SJCRH30 (cell line): ENCODE measurements around the gene ALDH1B1. TPM values are rescaled to one million over a fixed set of nuclear protein-coding genes. Genes with fewer than 3 reads are reported as not detected.

Experiments
- DNase-seq, 2 experiments: peaks; one replicate each; pipeline ENCODE4 v3.0.0-alpha.2; 2015 to 2020
- H3K27ac ChIP-seq: fragments of 250-450 bp; sonication (Bioruptor Pico); 2 replicates; pipeline ENCODE4 v1.5.1; 2020; ENCODE audit warnings: mild to moderate bottlenecking, moderate library complexity
- H3K27me3 ChIP-seq: fragments of 250-450 bp; sonication (Bioruptor Pico); 2 replicates; pipeline ENCODE4 v1.5.1; 2020; ENCODE audit warnings: mild to moderate bottlenecking, moderate library complexity
- H3K36me3 ChIP-seq: fragments of 250-450 bp; sonication (Bioruptor Pico); 2 replicates; pipeline ENCODE4 v1.5.1; 2020; ENCODE audit warnings: mild to moderate bottlenecking, moderate library complexity
- H3K4me1 ChIP-seq: fragments of 250-450 bp; sonication (Bioruptor Pico); 2 replicates; pipeline ENCODE4 v1.5.1; 2020; ENCODE audit warnings: mild to moderate bottlenecking, moderate library complexity
- H3K4me3 ChIP-seq: fragments of 250-450 bp; sonication (Bioruptor Pico); 2 replicates; pipeline ENCODE4 v1.5.1; 2020; ENCODE audit warnings: mild to moderate bottlenecking, moderate library complexity
- H3K9me3 ChIP-seq: fragments of 250-450 bp; sonication (Bioruptor Pico); replicated peaks from 2 replicates; pipeline ENCODE4 v1.5.1; 2020; ENCODE audit warnings: mild to moderate bottlenecking, moderate library complexity
- total RNA-seq: library from RNA; depleted of rRNA; stranded (reverse); fragments of >200 nt; shearing (Covaris generic); gene quantifications from 2 replicates; pipeline ENCODE4 v1.2.3, GENCODE V29; 2014

ALDH1B1 gene
- total RNA-seq, 1 experiment from 2014 or later = 80.3 TPM

GRCh38 chr9:38424918-38425317 lies 32.4 kb downstream of the ALDH1B1 start:
- Histone ChIP-seq H3K27me3 (no peaks in the 10 kb centered on the region), H3K27ac (no peak overlapping the region)

GRCh38 chr9:38428062-38428461 lies 35.6 kb downstream of the ALDH1B1 start:
- no peaks in the 10 kb centered on the region for H3K36me3 ChIP-seq
- no peaks in the 10 kb centered on the region for H3K27me3 ChIP-seq
- no peak for DNase-seq
- H3K4me3 ChIP-seq = no peak overlapping the region
- no peak overlapping the region for H3K27ac ChIP-seq
- H3K4me1 ChIP-seq = no peaks in the 10 kb centered on the region
- H3K9me3 ChIP-seq = no peaks in the 10 kb centered on the region

More at GRCh38 chr9:38424918-38425317, 32.4 kb downstream of the ALDH1B1 start:
- Histone ChIP-seq H3K4me1 (peaks cover 7% of the 10 kb centered on the region; the same call in 1 of the 2 replicates), H3K9me3 (no peaks in the 10 kb centered on the region), H3K4me3 (peak overlapping the region; percentile 70), H3K36me3 (no peaks in the 10 kb centered on the region)
- no peak for DNase-seq

GRCh38 chr9:38431116-38431515 lies 38.6 kb downstream of the ALDH1B1 start:
- DNase-seq = no peak
- Histone ChIP-seq H3K4me3 (no peak overlapping the region), H3K27me3 (no peaks in the 10 kb centered on the region), H3K36me3 (no peaks in the 10 kb centered on the region), H3K27ac (no peak overlapping the region), H3K4me1 (no peaks in the 10 kb centered on the region), H3K9me3 (no peaks in the 10 kb centered on the region)

GRCh38 chr9:38432922-38433510 lies 40.5 kb downstream of the ALDH1B1 start:
- no peak overlapping the region for H3K4me3 ChIP-seq
- peak in 1 of 2 experiments; percentile 71 for DNase-seq

DNA sequence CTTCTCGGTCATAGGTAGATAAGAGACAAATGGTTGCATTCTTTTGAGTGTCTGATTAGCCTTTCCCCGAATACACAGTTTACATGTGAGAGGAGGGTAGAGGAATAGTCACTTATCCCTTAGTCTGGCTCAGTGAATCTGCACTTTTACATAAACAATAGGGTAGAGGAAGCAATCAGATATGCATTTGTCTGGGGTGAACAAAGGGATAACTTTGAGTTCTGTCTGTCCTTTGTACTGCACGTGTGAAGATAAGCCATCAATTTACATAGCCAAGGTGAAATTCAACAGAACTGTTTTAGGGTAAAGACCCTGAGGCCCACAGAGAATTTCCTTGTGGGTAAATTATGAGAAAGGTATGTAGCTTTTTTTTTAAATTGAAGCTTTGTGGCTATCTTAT lies 41.9 kb downstream of the ALDH1B1 start:
- Histone ChIP-seq H3K36me3 (no peaks in the 10 kb centered on the region), H3K4me1 (no peaks in the 10 kb centered on the region), H3K27ac (no peak overlapping the region), H3K4me3 (no peak overlapping the region), H3K9me3 (no peaks in the 10 kb centered on the region), H3K27me3 (no peaks in the 10 kb centered on the region)
- no peak for DNase-seq

More at GRCh38 chr9:38432922-38433510, 40.5 kb downstream of the ALDH1B1 start:
- no peaks in the 10 kb centered on the region for H3K9me3 ChIP-seq
- H3K36me3 ChIP-seq = no peaks in the 10 kb centered on the region
- H3K27ac ChIP-seq = no peak overlapping the region
- H3K27me3 ChIP-seq = no peaks in the 10 kb centered on the region
- no peaks in the 10 kb centered on the region for H3K4me1 ChIP-seq

DNA sequence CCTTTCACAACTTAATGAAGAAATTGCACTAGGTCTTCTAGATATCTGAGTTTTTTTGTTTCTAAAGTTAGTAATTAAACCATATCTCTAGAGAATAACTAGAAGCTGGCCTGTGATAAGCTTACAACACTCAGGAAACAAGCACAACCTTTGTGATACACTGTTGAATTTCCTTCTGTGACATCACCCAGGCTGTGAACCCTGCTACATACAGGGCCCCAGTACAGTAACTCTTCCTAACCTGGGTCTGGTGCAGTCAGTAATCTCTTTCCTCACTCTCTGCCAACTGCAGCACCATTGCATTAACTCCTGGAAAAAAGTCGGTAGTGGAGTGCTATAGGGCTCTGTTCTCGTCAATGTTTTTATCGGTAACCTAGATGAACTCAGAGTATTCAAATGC lies 42.4 kb downstream of the ALDH1B1 start:
- Histone ChIP-seq H3K4me1 (no peaks in the 10 kb centered on the region), H3K27me3 (no peaks in the 10 kb centered on the region), H3K4me3 (no peak overlapping the region), H3K9me3 (no peaks in the 10 kb centered on the region), H3K27ac (no peak overlapping the region), H3K36me3 (no peaks in the 10 kb centered on the region)
- no peak for DNase-seq

GRCh38 chr9:38435521-38435920 lies 43.0 kb downstream of the ALDH1B1 start:
- H3K4me3 ChIP-seq = no peak overlapping the region
- H3K36me3 ChIP-seq = no peaks in the 10 kb centered on the region
- H3K27me3 ChIP-seq = no peaks in the 10 kb centered on the region
- DNase-seq = no peak
- H3K27ac ChIP-seq = no peak overlapping the region
- H3K9me3 ChIP-seq = no peaks in the 10 kb centered on the region
- H3K4me1 ChIP-seq = no peaks in the 10 kb centered on the region

GRCh38 chr9:38436708-38437107 lies 44.2 kb downstream of the ALDH1B1 start:
- no peak overlapping the region for H3K4me3 ChIP-seq
- no peaks in the 10 kb centered on the region for H3K36me3 ChIP-seq
- H3K9me3 ChIP-seq = no peaks in the 10 kb centered on the region
- no peak for DNase-seq
- H3K27ac ChIP-seq = no peak overlapping the region
- no peaks in the 10 kb centered on the region for H3K4me1 ChIP-seq
- H3K27me3 ChIP-seq = no peaks in the 10 kb centered on the region

- no peak overlapping the region for H3K27ac ChIP-seq
- DNase-seq = no peak
These were observed 44.8 kb downstream of the ALDH1B1 start for GRCh38 chr9:38437193-38437823.

GRCh38 chr9:38439291-38439915 lies 46.9 kb downstream of the ALDH1B1 start:
- Histone ChIP-seq H3K4me3 (no peak overlapping the region), H3K36me3 (no peaks in the 10 kb centered on the region), H3K9me3 (no peaks in the 10 kb centered on the region), H3K4me1 (no peaks in the 10 kb centered on the region), H3K27me3 (no peaks in the 10 kb centered on the region), H3K27ac (no peak overlapping the region)
- no peak for DNase-seq

More at GRCh38 chr9:38437193-38437823, 44.8 kb downstream of the ALDH1B1 start:
- Histone ChIP-seq H3K27me3 (no peaks in the 10 kb centered on the region), H3K4me1 (no peaks in the 10 kb centered on the region), H3K9me3 (no peaks in the 10 kb centered on the region), H3K36me3 (no peaks in the 10 kb centered on the region), H3K4me3 (no peak overlapping the region)

GRCh38 chr9:38439916-38440301 lies 47.4 kb downstream of the ALDH1B1 start:
- no peak for DNase-seq
- Histone ChIP-seq H3K4me1 (no peaks in the 10 kb centered on the region), H3K36me3 (no peaks in the 10 kb centered on the region), H3K27ac (no peak overlapping the region), H3K4me3 (no peak overlapping the region), H3K9me3 (no peaks in the 10 kb centered on the region), H3K27me3 (no peaks in the 10 kb centered on the region)

DNA sequence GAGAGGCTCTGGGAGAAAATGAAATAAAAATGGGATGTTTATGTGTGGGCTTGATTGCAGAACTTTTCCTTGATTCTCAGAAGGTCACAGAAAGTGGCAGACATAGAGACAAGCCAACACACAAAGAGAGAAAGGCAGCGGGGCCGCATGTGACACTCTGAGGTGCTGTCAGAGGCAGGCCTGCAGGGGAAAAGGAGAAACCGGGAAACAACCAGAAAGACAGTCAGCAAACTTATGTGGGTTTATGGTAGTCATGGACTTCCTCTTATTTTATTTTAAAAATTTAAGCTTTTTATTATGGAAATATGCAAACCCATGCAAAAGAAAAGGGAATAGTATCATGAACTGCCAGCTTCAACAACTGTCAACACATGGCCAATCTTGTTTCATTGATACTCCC lies 48.0 kb downstream of the ALDH1B1 start:
- Histone ChIP-seq H3K27ac (no peak overlapping the region), H3K4me3 (no peak overlapping the region), H3K9me3 (no peaks in the 10 kb centered on the region), H3K27me3 (no peaks in the 10 kb centered on the region), H3K4me1 (no peaks in the 10 kb centered on the region), H3K36me3 (no peaks in the 10 kb centered on the region)
- no peak for DNase-seq

GRCh38 chr9:38441347-38442085 lies 49.0 kb downstream of the ALDH1B1 start:
- H3K27ac ChIP-seq = no peak overlapping the region
- no peaks in the 10 kb centered on the region for H3K4me1 ChIP-seq
- H3K36me3 ChIP-seq = no peaks in the 10 kb centered on the region
- no peak for DNase-seq
- H3K27me3 ChIP-seq = no peaks in the 10 kb centered on the region
- no peaks in the 10 kb centered on the region for H3K9me3 ChIP-seq
- H3K4me3 ChIP-seq = no peak overlapping the region

DNA sequence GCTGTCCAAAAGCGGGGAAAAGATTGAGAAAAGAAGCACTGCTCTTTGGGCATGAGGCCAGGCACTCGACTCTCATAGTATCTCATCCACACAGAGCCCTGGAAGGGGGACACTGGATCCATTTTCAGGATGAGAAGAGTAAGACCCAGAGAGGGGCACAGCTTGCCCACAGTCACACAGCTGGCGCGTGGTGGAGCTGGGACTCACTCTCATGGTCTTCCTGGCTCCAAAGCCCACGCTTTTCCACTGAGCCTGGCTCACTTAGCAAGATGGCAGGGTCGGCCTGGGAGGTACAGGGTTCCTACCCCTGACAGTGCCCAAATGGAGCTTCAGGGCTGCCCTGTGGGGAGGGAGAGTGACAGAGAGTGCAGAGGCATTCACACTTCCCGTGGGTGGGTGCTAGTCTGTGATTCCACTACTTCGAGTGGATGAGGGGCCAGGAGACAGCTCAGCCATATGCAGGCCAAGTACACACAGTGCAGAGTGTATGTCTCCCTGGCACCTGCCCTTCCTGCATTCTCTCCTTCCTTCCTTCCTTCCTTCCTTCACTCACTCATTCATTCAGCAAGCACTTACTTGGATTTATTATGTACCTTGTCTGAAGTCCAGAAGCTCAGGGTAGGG lies 50.1 kb downstream of the ALDH1B1 start:
- Histone ChIP-seq H3K9me3 (no peaks in the 10 kb centered on the region), H3K27me3 (no peaks in the 10 kb centered on the region), H3K27ac (no peak overlapping the region), H3K36me3 (no peaks in the 10 kb centered on the region), H3K4me3 (no peak overlapping the region), H3K4me1 (no peaks in the 10 kb centered on the region)
- DNase-seq = no peak

DNA sequence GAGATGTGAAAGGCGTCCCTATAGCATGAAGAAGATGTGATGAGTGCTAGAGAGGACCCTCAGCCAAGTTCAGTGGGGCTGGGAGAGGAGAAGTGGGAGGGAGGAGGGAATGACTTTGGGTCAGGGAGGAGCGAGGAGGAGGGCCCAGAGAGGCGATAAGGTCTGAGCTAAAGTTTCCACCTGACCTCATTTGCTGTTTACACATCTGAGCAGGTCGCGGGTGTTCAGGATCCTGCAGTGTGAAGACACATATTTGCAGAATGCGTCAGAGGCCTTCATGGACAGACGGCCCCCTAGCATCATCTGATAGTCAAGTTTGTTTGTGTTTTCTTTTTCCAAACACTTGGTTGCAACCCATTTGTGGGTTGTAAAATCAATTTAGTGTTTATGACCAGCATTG lies 50.7 kb downstream of the ALDH1B1 start:
- no peak for DNase-seq
- Histone ChIP-seq H3K36me3 (no peaks in the 10 kb centered on the region), H3K27me3 (no peaks in the 10 kb centered on the region), H3K4me3 (no peak overlapping the region), H3K27ac (no peak overlapping the region), H3K9me3 (no peaks in the 10 kb centered on the region), H3K4me1 (no peaks in the 10 kb centered on the region)
